Inferior parietal cortex (tissue), 1 donor: ENCODE results near the gene SNAI3.

Source experiments
- DNase-seq: peaks from one replicate; pipeline ENCODE4 v3.0.0-alpha.2; 2016; ENCODE audit errors: extremely low spot score

The SNAI3 gene

DNA sequence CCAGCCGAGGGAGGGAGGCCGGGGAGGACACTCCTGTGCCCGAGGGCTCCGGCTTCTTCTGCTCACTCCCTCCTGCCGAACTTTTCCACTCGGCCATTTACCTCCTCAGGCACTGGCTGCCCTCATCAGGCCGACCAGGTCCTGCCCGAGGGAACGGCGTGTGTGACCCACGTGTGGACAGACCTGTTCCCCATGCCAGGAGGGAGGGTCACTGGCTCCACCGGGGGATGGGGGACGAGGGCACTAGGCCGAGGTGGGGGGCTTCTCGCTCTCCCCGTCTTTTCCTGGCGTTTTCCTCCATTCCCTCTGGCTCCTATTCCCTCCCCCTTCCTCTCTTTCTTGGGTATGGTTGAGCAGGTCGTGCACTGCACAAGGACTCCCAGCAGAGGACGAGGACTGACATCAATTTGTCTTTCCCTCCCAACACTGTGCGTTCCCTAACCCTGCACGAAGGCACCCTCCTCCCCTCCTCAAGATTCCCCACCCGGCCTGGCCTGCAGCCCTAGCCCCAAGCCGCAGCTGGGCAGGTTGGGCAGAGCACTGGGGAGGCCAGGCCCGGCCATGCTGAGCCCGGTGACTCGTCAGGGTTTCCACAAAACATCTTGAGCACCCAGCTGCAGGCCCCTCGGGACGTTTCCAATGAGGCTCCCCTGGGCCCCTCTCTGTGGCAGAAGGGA, 51.2 kb downstream of the SNAI3 start:
- DNase-seq = no peak

DNA sequence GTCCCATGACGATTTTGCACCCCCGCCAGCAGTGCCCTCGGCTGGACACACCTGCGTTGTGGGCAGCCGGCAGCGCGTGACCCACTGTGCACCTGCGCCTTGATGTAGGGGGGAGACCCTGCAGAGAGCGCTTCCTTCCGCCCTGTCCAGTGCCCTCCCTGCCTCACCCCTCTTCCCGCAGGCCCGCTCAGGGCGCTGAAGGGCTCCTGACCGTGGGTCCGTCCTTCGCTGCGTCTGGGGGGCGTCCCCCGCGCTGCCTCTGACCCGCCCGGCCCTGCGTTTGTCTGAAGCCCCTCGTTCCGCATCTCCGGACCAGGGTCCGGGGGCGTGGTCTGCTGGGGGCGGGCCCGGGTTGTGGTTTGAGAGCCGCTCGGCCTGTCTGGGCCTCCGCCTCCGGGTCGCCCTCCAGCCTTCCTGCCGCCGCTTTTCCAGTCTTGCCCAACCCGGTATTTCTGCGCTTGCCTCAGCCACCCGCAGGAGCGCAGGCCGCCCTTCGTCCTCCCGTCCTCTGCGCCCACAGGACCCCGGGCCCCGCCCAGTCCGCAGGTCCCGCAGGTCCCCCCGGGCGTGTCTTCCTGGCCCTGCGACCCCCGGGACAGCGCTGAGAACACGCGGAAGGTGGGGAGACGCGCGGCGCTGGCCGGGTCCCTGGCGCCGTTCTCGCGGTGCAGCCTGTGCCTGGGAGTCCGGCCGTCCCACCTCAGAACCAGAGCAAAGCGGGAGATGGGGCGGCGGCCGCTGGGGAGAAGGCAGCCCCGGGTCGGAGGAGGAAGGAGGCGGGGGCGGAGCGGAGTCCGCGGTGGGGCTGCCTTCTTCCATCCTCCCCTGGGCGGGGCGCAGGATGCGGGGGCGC, 51.9 kb downstream of the SNAI3 start:
- no peak for DNase-seq

DNA sequence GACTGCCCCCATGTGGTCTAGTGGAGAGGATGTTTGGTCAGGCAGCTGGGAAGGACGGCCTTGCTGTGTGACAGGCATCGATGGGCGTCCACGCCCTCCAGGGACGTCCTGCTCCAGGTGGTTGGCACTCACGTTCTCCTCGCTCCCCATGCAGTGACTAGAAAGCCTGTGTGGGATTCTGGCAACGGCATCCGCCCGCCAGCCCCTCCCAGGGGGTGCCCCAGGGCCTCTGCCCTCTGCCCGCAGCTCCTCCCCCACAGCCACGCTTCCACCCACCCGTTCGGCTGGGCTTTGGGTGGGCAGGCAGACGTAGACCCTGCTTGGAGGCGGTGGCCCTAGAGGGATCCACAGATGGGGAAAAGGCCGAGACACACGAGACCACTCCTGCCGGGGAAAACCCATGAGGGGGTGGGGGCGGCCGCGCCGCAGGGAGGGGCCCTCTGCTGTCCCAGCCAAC, 52.6 kb downstream of the SNAI3 start:
- DNase-seq = no peak

DNA sequence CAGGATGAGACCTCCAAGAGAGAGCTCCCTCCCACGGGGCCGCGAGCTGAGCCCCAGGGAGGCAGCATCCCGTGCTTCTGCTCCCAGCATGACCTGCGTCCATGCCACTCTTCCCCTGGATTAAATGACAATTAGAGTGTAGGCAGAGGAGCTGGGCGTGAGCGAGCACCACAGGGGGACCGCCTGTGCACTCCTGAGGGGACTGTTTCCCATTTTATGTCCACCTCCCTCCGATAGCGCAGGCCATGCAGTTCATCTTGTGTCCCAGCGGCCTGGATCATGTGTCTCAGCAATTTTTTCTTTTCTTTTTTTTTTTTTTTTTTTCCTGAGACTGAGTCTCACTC, 53.7 kb downstream of the SNAI3 start:
- DNase-seq = no peak

DNA sequence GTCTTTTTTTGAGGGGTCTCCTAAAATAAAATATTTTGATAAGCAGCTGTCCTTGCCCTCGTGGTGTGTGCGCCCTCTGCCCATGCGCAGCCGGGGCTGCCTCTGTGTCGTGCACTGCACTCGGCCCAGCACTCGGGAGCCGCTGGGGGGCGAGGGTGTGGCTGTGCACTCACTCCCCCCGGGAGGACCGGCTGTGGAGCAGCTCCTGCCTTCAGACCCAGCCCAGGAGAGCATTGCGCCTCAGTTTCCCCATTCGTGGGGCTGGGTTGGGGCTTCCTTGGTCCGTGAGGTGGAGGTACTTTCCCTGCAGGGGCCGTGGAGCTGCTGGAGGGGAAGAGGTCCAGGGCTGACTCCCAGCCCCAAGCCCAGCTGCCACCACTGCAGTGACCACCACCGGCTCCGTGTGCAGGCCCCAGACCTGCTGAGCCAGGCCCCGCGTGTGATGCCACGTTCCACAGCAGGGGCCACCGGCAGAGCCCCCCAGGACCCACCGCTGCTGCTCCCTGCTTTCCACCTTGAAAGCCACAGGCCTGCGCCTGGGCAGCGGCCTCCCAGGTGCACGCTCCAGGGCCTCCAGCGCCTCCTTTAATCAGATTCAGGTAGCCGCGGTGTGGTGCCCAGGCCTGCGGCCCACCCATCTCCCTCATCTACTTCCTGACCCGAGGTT, 54.3 kb downstream of the SNAI3 start:
- no peak for DNase-seq

DNA sequence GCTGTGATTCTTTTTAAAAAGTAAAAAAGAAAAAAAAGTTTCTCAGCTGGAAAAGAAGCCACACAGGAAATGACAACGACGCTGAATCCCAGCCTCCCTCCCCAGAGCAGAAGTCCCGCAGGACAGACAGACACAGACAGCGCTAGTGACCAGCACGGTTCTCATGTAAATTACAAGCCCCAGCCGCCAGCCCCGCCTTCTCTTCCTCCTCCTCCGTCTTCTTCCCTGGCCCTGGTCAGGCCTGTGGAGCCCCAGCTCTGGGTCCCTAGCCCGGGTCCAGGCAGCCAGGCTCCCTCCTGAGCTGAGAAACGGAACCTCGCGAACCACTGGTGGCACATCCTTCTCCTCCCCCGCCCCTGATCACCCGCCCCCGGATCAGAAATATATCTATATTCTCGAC, 54.9 kb downstream of the SNAI3 start:
- DNase-seq = no peak

DNA sequence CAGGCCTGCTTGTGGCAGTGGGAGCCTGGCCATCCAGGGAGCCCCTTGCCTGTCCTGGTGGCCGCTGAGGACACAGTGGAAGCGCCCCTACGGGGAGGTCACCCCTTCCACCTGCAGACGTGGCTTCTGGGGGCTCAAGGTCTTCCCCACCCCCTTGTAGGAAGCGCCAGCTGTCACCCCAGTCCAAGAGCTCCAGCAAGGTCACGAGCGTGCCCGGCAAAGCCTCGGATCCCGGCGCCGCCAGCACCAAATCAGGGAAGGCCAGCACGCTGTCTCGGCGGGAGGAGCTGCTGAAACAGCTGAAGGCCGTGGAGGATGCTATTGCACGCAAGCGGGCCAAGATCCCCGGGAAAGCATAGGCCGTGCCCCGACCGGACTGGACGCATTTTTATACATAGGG, 55.4 kb downstream of the SNAI3 start:
- no peak for DNase-seq

DNA sequence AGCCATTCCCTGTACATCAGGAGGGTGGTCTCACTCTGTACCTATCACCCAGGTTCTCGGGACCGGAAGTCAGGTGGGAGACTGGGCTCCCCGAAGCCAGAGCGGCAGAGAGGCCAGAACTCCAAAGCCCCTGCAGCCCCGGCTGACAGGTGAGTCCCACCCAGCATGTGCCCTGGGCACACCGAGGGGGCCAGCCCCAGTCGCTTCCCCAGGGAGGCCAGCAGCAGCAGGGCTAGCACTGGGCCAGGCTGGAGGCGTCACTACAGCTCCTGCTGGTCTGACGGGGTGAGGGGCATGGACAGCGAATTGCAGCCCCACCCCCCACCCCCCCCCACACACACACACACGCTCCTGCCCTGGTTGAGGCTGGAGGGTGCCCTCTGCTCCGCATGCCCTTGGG, 55.9 kb downstream of the SNAI3 start:
- no peak for DNase-seq

DNA sequence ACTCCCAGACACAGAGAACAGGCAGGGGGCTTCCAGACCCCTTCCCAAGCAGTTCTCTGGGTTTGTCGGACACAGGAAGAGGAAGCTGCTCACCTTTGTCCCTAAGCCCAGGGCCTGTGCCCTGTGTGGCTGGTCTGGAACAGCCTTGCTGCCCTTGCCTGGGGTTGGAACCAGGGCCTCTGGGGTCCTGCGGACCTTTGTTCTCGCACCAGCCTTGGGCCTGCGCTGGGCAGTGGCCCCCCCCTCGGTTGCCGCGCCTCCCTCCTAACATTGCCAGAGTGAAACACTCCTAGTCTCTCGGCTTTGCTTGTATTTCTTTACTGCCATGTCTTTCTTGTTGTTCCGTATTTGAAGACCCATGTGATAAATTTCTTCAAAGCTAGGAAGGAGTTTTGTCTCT, 56.5 kb downstream of the SNAI3 start:
- no peak for DNase-seq

DNA sequence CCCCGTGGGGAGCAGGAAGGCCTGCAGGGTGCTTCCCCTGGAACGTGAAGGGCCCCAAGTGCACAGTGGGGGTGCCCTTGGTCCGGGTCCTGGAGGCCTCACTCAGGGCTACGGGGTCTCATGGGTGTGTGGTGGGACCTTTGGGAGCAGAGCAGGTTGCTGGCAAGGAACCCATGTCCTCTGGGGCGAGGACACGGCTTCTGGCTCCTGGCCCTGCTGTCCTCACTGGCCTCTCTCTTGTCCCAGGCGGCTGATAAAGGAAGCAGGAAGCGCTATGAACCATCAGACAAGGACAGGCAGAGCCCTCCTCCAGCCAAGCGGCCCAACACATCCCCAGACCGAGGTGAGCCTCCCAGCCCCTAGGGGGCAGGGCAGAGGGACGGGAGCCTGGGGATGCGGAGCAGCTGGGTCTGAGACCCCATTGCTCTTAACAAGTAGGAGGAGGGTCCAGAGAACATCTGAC, 57.8 kb downstream of the SNAI3 start:
- no peak for DNase-seq
